ENCODE data around the gene WDR70. TPM values are rescaled to one million over a fixed set of nuclear protein-coding genes. Genes with fewer than 3 reads are reported as not detected.

Gene WDR70
- total RNA-seq, 1 donor from 2014 or later: 16.4 TPM

DNA sequence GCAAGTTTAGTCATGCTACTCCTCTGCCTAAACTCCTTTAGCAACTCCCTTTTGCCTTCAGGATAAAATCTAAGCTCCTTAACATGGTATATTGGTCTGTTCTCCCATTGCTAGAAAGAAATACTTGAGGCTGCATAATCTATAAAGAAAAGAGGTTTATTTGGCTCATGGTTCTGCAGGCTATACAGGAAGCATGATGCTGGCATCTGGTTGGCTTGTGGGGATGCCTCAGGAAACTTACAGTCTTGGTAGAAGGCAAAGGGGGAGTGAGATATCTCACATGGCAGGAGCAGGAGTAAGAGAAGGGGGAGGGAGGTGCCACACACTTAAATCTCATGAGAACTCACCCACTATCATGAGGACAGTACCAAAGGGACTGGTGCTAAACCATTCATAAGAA is 315.7 kb downstream of the WDR70 start:
- intact Hi-C loops (cut with DNase I): no loop called here
- ATAC-seq (no peak), DNase-seq (ENCODE audit: missing footprints) (no peak)

- ATAC-seq (no peak), DNase-seq (ENCODE audit: missing footprints) (no peak)
- intact Hi-C loops (cut with DNase I): no loop called here
Observed at GRCh38 chr5:37695647-37696046, 316.5 kb downstream of the WDR70 start.

DNA sequence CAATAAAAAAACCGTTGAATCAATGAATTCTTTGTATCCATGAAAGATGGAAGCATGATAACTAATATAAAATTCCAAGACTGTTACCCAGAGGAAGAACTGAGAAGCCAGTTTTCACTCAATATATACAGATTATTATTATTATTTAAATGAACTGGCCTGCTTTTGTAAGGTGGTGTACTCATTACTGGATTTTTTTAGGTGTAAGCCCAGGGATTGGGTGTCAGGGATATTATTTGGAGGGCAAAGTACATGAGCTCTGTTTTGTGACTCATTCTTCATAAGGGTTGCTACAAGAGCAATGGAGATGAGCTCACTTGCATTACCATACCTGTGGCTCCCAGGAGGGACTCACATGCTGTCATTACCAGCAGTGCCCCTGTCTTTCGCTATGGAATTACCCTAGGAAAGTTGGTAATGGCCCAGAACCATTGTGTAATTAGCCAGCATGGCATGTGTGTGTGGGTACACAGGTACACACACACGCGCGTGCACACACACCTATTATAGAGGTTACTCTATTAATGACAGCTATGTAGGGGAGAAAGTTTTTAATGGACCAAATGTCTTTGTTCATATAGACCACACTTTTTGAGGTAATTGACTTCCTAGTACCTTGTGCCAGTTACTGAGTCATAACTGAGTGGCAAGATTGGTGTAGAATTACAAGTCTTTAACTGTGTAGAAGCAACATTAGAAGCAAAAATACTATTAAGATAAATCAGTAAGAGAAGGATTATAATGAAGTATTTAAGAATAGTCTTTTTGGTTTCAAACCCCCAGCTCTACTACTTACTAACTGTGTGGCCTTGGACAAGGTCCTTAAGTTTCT is 317.3 kb downstream of the WDR70 start:
- ATAC-seq: no peak
- intact Hi-C loops (cut with DNase I): no loop called here
- no peak for DNase-seq (ENCODE audit: missing footprints)

GRCh38 chr5:37701868-37702267 is 322.8 kb downstream of the WDR70 start:
- intact Hi-C loops (cut with DNase I): no loop called here
- ATAC-seq (no peak), DNase-seq (ENCODE audit: missing footprints) (no peak)

- intact Hi-C loops (cut with DNase I): no loop called here
- ATAC-seq (no peak), DNase-seq (ENCODE audit: missing footprints) (no peak)
Observed at GRCh38 chr5:37703841-37704241, 324.7 kb downstream of the WDR70 start.

GRCh38 chr5:37704406-37704805 is 325.3 kb downstream of the WDR70 start:
- no peak for ATAC-seq
- intact Hi-C loops (cut with DNase I): no loop called here
- DNase-seq (ENCODE audit: missing footprints): no peak

GRCh38 chr5:37709020-37709419 is 329.9 kb downstream of the WDR70 start:
- intact Hi-C loops (cut with DNase I): no loop called here
- DNase-seq (ENCODE audit: missing footprints) (no peak), ATAC-seq (no peak)

GRCh38 chr5:37710965-37711364 is 331.8 kb downstream of the WDR70 start:
- intact Hi-C loops (cut with DNase I): no loop called here
- ATAC-seq (no peak), DNase-seq (ENCODE audit: missing footprints) (no peak)

- DNase-seq (ENCODE audit: missing footprints) (no peak), ATAC-seq (no peak)
- intact Hi-C loops (cut with DNase I): no loop called here
Observed at GRCh38 chr5:37712750-37713149, 333.6 kb downstream of the WDR70 start.

GRCh38 chr5:37714756-37715155 is 335.6 kb downstream of the WDR70 start:
- intact Hi-C loops (cut with DNase I): no loop called here
- ATAC-seq (no peak), DNase-seq (ENCODE audit: missing footprints) (no peak)

DNA sequence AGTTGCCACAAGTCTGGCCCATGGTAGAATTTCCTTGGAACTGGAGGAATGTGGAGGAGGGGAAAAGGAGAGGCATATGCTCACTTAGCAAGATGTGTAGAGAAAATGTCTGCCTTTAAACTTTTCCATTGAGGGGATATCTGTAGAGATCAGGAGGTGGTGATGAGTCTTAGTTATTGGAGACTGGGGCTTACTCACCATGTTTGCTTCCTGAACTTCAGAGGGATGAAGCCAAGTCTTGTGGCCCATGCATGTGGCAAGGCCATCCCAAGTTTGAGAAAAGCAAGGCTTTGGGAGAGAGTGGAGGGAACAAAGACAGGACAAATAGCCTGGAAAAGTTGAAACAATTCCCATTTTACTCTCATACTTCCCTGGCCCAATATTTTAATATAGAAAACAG is 336.2 kb downstream of the WDR70 start:
- ATAC-seq (no peak), DNase-seq (ENCODE audit: missing footprints) (no peak)
- intact Hi-C loops (cut with DNase I): no loop called here

DNA sequence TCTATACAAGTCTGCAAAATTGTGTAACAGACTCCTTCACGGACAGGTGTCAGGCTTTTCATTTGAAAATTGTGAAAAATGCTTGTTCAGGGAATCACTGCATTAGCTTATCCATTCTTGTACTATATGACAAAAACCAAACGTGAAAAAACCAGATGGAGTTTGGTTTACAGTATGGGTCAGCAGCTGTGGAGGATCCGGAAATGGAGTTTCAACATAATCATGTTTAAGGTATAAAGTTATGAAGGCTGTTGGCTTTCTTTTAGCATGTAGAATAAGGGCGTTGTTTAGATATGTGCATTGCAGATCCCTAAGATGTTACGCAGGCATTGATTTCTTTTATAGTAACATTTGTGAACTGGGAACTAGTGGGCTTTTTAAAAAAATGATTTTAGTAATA is 336.9 kb downstream of the WDR70 start:
- intact Hi-C loops (cut with DNase I): no loop called here
- ATAC-seq (no peak), DNase-seq (ENCODE audit: missing footprints) (no peak)

GRCh38 chr5:37716405-37716804 is 337.3 kb downstream of the WDR70 start:
- no peak for DNase-seq (ENCODE audit: missing footprints)
- ATAC-seq: no peak
- intact Hi-C loops (cut with DNase I): no loop called here

DNA sequence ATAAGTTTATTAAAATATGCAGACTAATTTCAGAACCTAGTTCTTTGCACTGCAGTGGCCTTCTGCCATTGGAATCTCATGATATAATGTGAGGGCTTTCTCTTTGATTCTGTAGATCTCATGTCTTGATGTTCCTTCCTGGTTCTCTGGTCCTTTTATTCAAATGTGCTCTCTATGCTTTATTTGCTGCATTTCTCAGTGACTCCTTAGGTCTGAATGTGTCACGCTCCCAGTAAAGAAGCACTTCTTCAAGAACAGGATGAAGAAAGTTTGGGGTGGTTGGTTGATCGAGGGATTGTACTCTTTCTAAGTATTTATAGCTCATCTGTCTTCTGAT is 338.1 kb downstream of the WDR70 start:
- DNase-seq (ENCODE audit: missing footprints) (no peak), ATAC-seq (no peak)
- intact Hi-C loops (cut with DNase I): no loop called here

DNA sequence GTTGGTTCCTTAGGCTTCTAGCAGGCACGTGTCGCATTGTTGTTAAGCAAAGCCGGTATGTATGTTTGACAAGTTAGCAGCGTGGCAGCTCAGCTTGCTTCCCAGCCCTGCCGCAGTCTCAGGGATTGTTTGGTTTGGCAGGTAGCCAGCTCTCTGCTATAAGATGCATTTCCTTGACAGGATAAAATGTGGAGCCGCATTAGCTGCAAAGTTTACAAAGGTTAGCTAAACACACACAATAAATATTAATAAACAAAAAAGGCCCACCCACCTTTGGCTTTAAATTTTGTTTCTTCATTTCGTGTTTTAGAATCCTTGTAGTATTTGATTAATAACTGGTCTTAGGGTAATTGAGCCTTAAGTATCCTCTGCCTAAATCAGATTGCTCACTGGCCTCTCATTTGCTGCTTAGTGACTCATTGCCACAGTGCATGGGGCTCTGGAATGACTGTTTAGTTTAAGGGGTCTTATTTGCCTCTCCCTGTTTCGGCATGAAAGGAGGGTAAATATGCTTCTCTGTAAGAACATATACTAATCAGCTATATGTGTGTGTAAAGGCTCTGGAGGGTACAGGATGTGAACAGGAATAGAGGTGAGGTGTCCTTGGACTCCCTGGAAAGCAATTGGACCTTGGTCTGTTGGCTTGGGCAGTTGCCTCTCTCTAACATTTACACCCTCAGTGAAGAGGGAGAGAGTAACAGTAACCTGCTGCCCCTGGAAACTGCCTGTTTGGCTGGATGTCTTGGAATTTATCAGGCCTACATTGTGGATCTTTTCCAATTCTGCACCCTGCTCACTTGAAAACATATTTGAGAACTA is 338.7 kb downstream of the WDR70 start:
- ATAC-seq: no peak
- no peak for DNase-seq (ENCODE audit: missing footprints)
- intact Hi-C loops (cut with DNase I): no loop called here

DNA sequence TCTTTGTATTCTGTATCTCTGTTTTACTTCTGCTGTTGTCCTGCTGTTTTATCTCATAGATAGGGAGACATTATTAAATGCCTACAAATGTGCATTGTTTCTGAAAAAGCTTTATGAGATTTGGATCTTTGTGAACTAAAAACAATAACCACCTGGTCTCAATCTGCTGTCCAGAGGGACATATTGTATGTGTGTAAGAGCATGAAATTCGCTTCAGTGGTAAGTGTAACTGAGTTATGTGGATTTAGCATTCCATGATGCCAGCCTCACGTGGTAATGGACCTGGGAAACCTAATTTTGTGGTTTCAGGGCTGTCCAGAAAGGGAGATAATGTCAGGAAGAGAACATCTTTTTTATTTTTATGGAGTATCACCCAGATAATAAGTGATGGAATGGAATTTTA is 341.4 kb downstream of the WDR70 start:
- DNase-seq (ENCODE audit: missing footprints) (no peak), ATAC-seq (no peak)
- intact Hi-C loops (cut with DNase I): no loop called here

DNA sequence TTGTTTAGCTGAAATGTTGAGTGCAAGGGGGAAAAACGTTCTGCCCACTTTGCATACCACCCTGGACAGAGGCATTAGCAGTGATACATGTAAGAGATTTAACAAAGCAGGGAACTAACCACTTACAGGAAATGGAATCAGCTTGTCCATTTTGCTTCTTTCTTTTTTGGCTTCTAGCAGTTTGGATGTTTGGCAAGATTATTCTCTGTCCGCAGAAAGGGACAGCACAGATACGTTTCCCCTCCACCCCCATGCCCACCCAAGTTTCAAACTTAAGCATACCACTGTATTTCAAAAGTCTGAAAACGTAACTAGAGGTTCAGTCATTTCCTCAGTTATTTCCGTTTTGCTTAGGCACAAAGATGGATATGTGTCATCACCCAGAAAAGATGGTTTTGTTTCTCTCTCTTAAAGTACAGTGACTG is 342.3 kb downstream of the WDR70 start:
- intact Hi-C loops (cut with DNase I): no loop called here
- DNase-seq (ENCODE audit: missing footprints) (no peak), ATAC-seq (no peak)

GRCh38 chr5:37722236-37723161 is 343.4 kb downstream of the WDR70 start:
- intact Hi-C loops (cut with DNase I): no loop called here
- no peak for DNase-seq (ENCODE audit: missing footprints)
- ATAC-seq: no peak
